GM23248 (cell line): Measurements from ENCODE around the gene GRPEL1. TPM values are rescaled to one million over a fixed set of nuclear protein-coding genes. Genes with fewer than 3 reads are reported as not detected.

Source experiments
- DNase-seq: peaks from one replicate; pipeline ENCODE4 v3.0.0-alpha.2; 2015
- H2AFZ ChIP-seq: fragments of 200-600 bp; sonication (generic); 2 replicates; pipeline ENCODE4 v1.6.1; 2016; ENCODE audit warnings: antibody characterized with exemption
- H3F3A ChIP-seq: fragments of 200-600 bp; sonication (generic); 2 replicates; pipeline ENCODE4 v1.6.1; 2016; ENCODE audit warnings: mild to moderate bottlenecking, antibody characterized with exemption, mixed run types; ENCODE audit not compliant: insufficient read depth
- H3K27ac ChIP-seq: fragments of 200-600 bp; sonication (generic); 2 replicates; pipeline ENCODE4 v1.5.1; 2016; ENCODE audit warnings: mild to moderate bottlenecking
- H3K27me3 ChIP-seq: fragments of 200-600 bp; sonication (generic); replicated peaks from 2 replicates; pipeline ENCODE4 v1.6.1; 2016; ENCODE audit warnings: mild to moderate bottlenecking; ENCODE audit not compliant: insufficient read depth
- H3K36me3 ChIP-seq: fragments of 200-600 bp; sonication (generic); 2 replicates; pipeline ENCODE4 v1.6.1; 2016; ENCODE audit warnings: low read depth, mild to moderate bottlenecking
- H3K4me1 ChIP-seq: fragments of 200-600 bp; sonication (generic); 2 replicates; pipeline ENCODE4 v1.6.1; 2016; ENCODE audit warnings: mild to moderate bottlenecking; ENCODE audit not compliant: insufficient read depth
- H3K4me2 ChIP-seq: fragments of 200-600 bp; sonication (generic); one replicate; pipeline ENCODE4 v1.6.1; 2016; ENCODE audit warnings: mild to moderate bottlenecking; ENCODE audit not compliant: unreplicated experiment
- H3K4me3 ChIP-seq: fragments of 200-600 bp; sonication (generic); 2 replicates; pipeline ENCODE4 v1.5.1; 2016; ENCODE audit warnings: mild to moderate bottlenecking
- H3K79me2 ChIP-seq: fragments of 200-600 bp; sonication (generic); 2 replicates; pipeline ENCODE4 v1.6.1; 2016; ENCODE audit warnings: mild to moderate bottlenecking; ENCODE audit not compliant: insufficient read depth
- H3K9ac ChIP-seq: fragments of 200-600 bp; sonication (generic); 2 replicates; pipeline ENCODE4 v1.6.1; 2016; ENCODE audit warnings: mild to moderate bottlenecking
- H3K9me2 ChIP-seq: fragments of 200-600 bp; sonication (generic); 2 replicates; pipeline ENCODE4 v1.6.1; 2016; ENCODE audit warnings: mixed run types, mild to moderate bottlenecking, moderate library complexity; ENCODE audit not compliant: insufficient read depth
- H3K9me3 ChIP-seq: fragments of 200-600 bp; sonication (generic); one replicate; pipeline ENCODE4 v1.6.1; 2017; ENCODE audit warnings: low read depth
- H4K20me1 ChIP-seq: fragments of 200-600 bp; sonication (generic); 2 replicates; pipeline ENCODE4 v1.6.0; 2016; ENCODE audit not compliant: insufficient read depth
- EZH2 ChIP-seq: fragments of 200-600 bp; sonication (generic); IDR thresholded peaks from 2 replicates; pipeline ENCODE4 v1.6.1; 2018; ENCODE audit warnings: antibody characterized with exemption, mild to moderate bottlenecking; ENCODE audit not compliant: insufficient read depth, poor library complexity, severe bottlenecking
- EZH2phosphoT487 ChIP-seq: fragments of 200-600 bp; sonication (generic); IDR thresholded peaks from 2 replicates; pipeline ENCODE4 v1.6.1; 2018; ENCODE audit warnings: antibody characterized with exemption, moderate library complexity, mild to moderate bottlenecking, low read depth; ENCODE audit not compliant: insufficient read depth
- WGBS, 2 experiments: methylation state at CpG; one replicate each; pipeline ENCODE4 v1.1.6; 2015 to 2017; ENCODE audit warnings: low lambda C conversion rate in 2 of 2, low coverage in 1 of 2; ENCODE audit errors: missing lambda C conversion rate in 2 of 2; 5-methylcytosine and 5-hydroxymethylcytosine counted together
- in situ Hi-C: fragments of 300-500 bp; cut with MboI; formaldehyde crosslinking; loops from 2 replicates; pipeline ENCODE4 v1.15.0; 2020
- polyA plus RNA-seq: library from polyadenylated mRNA; unstranded; fragments of >200 nt; fragmentation: Nextera tagmentation; extraction: Ambion mirVana; gene quantifications from 2 replicates; pipeline ENCODE4 v1.2.1, GENCODE V29; 2016
- total RNA-seq: library from RNA; depleted of rRNA; stranded (reverse); fragments of >200 nt; shearing (Covaris generic); gene quantifications from 2 replicates; pipeline ENCODE4 v1.2.3, GENCODE V29; 2014

Gene GRPEL1
- total and polyA plus RNA-seq, 2 experiments from 2014 or later: 41.8 to 85.5 TPM

- H3K4me1 ChIP-seq: peaks cover 10% of the 10 kb centered on the region
- WGBS, 2 experiments: 94% methylated on average over 31 of the region's 31 CpGs
- H4K20me1 ChIP-seq: no peaks in the 10 kb centered on the region
- no peaks in the 10 kb centered on the region for H3K9me2 ChIP-seq
- DNase-seq: peak; percentile 27
- peaks cover 23% of the 10 kb centered on the region for H3K36me3 ChIP-seq
- H3K27ac ChIP-seq: no peak overlapping the region
- no peak overlapping the region for H2AFZ ChIP-seq
- TF ChIP-seq EZH2 (no peak), EZH2phosphoT487 (no peak)
- no peak overlapping the region for H3K4me3 ChIP-seq
- H3K9me3 ChIP-seq: no peaks in the 10 kb centered on the region
- in situ Hi-C loops: no loop called here
- H3K79me2 ChIP-seq: peaks cover 99% of the 10 kb centered on the region
- H3K4me2 ChIP-seq: no peak overlapping the region
- H3K9ac ChIP-seq: no peak overlapping the region
- no peaks in the 10 kb centered on the region for H3K27me3 ChIP-seq
- H3F3A ChIP-seq: peaks cover 27% of the 10 kb centered on the region
These were observed 12.5 kb downstream of the GRPEL1 start for GRCh38 chr4:7055111-7055989.

- Histone ChIP-seq H3K9ac (no peak overlapping the region), H3K4me1 (peaks cover 10% of the 10 kb centered on the region), H3K27ac (no peak overlapping the region), H3K27me3 (no peaks in the 10 kb centered on the region), H3K9me3 (no peaks in the 10 kb centered on the region), H3F3A (peaks cover 17% of the 10 kb centered on the region), H3K36me3 (peaks cover 15% of the 10 kb centered on the region; the same call in 1 of the 2 replicates), H3K9me2 (no peaks in the 10 kb centered on the region), H3K79me2 (peaks cover 99% of the 10 kb centered on the region), H2AFZ (no peak overlapping the region), H3K4me2 (no peak overlapping the region), H3K4me3 (no peak overlapping the region), H4K20me1 (no peaks in the 10 kb centered on the region)
- 97% methylated on average over 44 to 52 of the region's 52 CpGs for WGBS, 2 experiments
- in situ Hi-C loops: no loop called here
- DNase-seq: no peak
- TF ChIP-seq EZH2phosphoT487: no peak
- no peak for TF ChIP-seq EZH2
These were observed 13.6 kb downstream of the GRPEL1 start for GRCh38 chr4:7054106-7054880.

GRCh38 chr4:7052923-7053715 lies 14.7 kb downstream of the GRPEL1 start:
- in situ Hi-C loops: no loop called here
- H3K79me2 ChIP-seq: peaks cover 100% of the 10 kb centered on the region
- peak overlapping the region; percentile 18 for H3K4me2 ChIP-seq
- H3K9me2 ChIP-seq: no peaks in the 10 kb centered on the region
- H2AFZ ChIP-seq: no peak overlapping the region
- no peaks in the 10 kb centered on the region for H3K27me3 ChIP-seq
- peaks cover 10% of the 10 kb centered on the region for H3K4me1 ChIP-seq
- peak overlapping the region; percentile 44; the same call in 1 of the 2 replicates for H3K9ac ChIP-seq
- H4K20me1 ChIP-seq: no peaks in the 10 kb centered on the region
- H3F3A ChIP-seq: peaks cover 6% of the 10 kb centered on the region; the same call in 1 of the 2 replicates
- TF ChIP-seq EZH2phosphoT487 (no peak), EZH2 (no peak)
- peak; percentile 72 for DNase-seq
- H3K9me3 ChIP-seq: no peaks in the 10 kb centered on the region
- no peak overlapping the region for H3K4me3 ChIP-seq
- H3K36me3 ChIP-seq: peaks cover 15% of the 10 kb centered on the region; the same call in 1 of the 2 replicates
- 50 to 52% methylated on average over 20 of the region's 20 CpGs for WGBS, 2 experiments
- H3K27ac ChIP-seq: peak overlapping the region; percentile 51

- Histone ChIP-seq H3K4me2 (peak overlapping the region; percentile 18), H3K36me3 (peaks cover 15% of the 10 kb centered on the region; the same call in 1 of the 2 replicates), H3K4me1 (peaks cover 10% of the 10 kb centered on the region), H3K9me3 (no peaks in the 10 kb centered on the region), H3K27me3 (no peaks in the 10 kb centered on the region), H3K9me2 (no peaks in the 10 kb centered on the region), H2AFZ (no peak overlapping the region), H3K4me3 (no peak overlapping the region), H3F3A (peaks cover 6% of the 10 kb centered on the region; the same call in 1 of the 2 replicates), H4K20me1 (no peaks in the 10 kb centered on the region; the same call in 1 of the 2 replicates), H3K9ac (peak overlapping the region; percentile 44; the same call in 1 of the 2 replicates), H3K79me2 (peaks cover 100% of the 10 kb centered on the region), H3K27ac (peak overlapping the region; percentile 51)
- in situ Hi-C loops: no loop called here
- no peak for DNase-seq
- TF ChIP-seq EZH2 (no peak), EZH2phosphoT487 (no peak)
- 78 to 79% methylated on average over 14 of the region's 14 CpGs for WGBS, 2 experiments
These were observed 15.6 kb downstream of the GRPEL1 start for GRCh38 chr4:7052313-7052712.
